Tibial artery (tissue), 4 donors: ENCODE results near the gene PIH1D1.

Source experiments
- DNase-seq, 2 donors: peaks; one replicate each; pipeline ENCODE4 v3.0.0-alpha.2; 2019
- H3K27ac ChIP-seq, 2 donors: fragments of 200-600 bp; sonication (generic) in 1 of 2; 1 replicate in 1 of 2; 2 replicates in 1 of 2; pipeline ENCODE4 v1.5.1; 2018 to 2019; ENCODE audit warnings: mild to moderate bottlenecking in 1 of 2
- H3K27me3 ChIP-seq, 2 donors: fragments of 200-600 bp; sonication (generic) in 1 of 2; one replicate each; pipeline versions ENCODE4 v1.5.1 to v1.6.0; 2016 to 2019
- H3K36me3 ChIP-seq, 3 donors: fragments of 200-600 bp; sonication (generic) in 2 of 3; one replicate each; pipeline ENCODE4 v1.5.1; 2016 to 2019; ENCODE audit warnings: mild to moderate bottlenecking in 2 of 3
- H3K4me1 ChIP-seq, 4 donors: fragments of 200-600 bp; sonication (generic) in 2 of 4; 1 replicate in 3 of 4; 2 replicates in 1 of 4; pipeline ENCODE4 v1.5.1; 2016 to 2019
- H3K4me3 ChIP-seq, 2 donors: fragments of 200-600 bp; sonication (generic) in 1 of 2; 1 replicate in 1 of 2; 2 replicates in 1 of 2; pipeline ENCODE4 v1.5.1; 2018 to 2019; ENCODE audit warnings: mild to moderate bottlenecking in 2 of 2
- H3K9me3 ChIP-seq, 3 donors: fragments of 200-600 bp; sonication (generic) in 1 of 3; one replicate each; pipeline ENCODE4 v1.5.1; 2016 to 2019
- CTCF ChIP-seq, 2 experiments: fragments of 200-600 bp in 1 of 2; fragments of 450-650 bp in 1 of 2; IDR thresholded peaks; one replicate each; pipeline ENCODE4 v1.5.1; 2017 to 2019; ENCODE audit warnings: antibody characterized with exemption in 2 of 2, mild to moderate bottlenecking in 1 of 2, moderate library complexity in 1 of 2
- intact Hi-C: fragments of 100-400 bp; cut with DNase I; formaldehyde crosslinking; loops from one replicate; pipeline ENCODE4 v1.15.0; 2023; ENCODE audit warnings: low total_unique reads

The PIH1D1 gene

GRCh38 chr19:49451430-49452181, at the start of gene PIH1D1:
PIH1D1 (minus strand) TSS chr19:49451814; CDS start chr19:49451574, 240 bp downstream.
- Histone ChIP-seq H3K27ac (peak within 1 kb of the TSS; percentile 94 to 100), H3K9me3 (no peaks in the 10 kb centered on the region), H3K27me3 (no peaks in the 10 kb centered on the region), H3K4me3 (peak within 1 kb of the TSS; percentile 62 to 85), H3K4me1 (peaks cover 0 to 21% (median 12%) of the 10 kb centered on the region in 4 donors), H3K36me3 (peaks cover 7 to 31% (median 15%) of the 10 kb centered on the region in 3 donors)
- DNase-seq = peak; percentile 99
- peak in 1 of 2 experiments; percentile 18 for TF ChIP-seq CTCF (IDR thresholded peaks at IDR 0.05)
- intact Hi-C loops = no loop called here

DNA sequence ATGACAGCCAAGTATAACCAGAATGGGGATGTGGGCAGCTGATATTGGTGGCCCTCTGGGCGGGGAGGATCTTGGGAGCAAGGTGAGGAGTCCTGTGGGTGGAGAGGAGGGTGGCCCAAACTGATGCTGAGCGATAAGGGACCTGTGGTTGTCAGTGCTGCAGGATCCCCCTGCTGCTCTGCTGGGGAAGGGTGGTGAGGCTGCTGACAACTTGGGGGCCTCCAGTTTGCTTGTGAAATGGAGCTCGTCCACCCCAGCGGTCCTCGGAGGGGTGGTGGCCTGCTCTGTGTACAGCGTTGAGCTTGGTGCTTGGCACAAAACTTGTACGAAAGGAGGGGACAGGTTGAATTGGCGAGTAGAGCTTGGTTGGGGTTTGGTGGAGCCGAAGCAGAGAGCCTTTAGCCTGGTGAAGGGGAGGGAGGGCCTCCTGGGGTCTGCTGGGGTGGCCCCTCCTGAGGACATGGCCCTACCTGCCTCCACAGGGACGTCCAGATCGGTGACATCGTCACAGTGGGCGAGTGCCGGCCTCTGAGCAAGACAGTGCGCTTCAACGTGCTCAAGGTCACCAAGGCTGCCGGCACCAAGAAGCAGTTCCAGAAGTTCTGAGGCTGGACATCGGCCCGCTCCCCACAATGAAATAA, 47.5 kb upstream of the PIH1D1 start:
- H3K9me3 ChIP-seq = no peaks in the 10 kb centered on the region
- TF ChIP-seq CTCF (IDR thresholded peaks at IDR 0.05) = no peak
- peaks cover 24 to 33% (median 33%) of the 10 kb centered on the region in 3 donors for H3K36me3 ChIP-seq
- H3K27me3 ChIP-seq = no peaks in the 10 kb centered on the region
- H3K27ac ChIP-seq = no peak overlapping the region
- H3K4me1 ChIP-seq = peaks cover 0 to 47% (median 33%) of the 10 kb centered on the region in 4 donors
- H3K4me3 ChIP-seq = no peak overlapping the region
- intact Hi-C loops = loop anchor here (10.0 kb wide), 1 partner anchor 176 kb away; the partner anchor contains the start of gene PRMT1
- DNase-seq = no peak

DNA sequence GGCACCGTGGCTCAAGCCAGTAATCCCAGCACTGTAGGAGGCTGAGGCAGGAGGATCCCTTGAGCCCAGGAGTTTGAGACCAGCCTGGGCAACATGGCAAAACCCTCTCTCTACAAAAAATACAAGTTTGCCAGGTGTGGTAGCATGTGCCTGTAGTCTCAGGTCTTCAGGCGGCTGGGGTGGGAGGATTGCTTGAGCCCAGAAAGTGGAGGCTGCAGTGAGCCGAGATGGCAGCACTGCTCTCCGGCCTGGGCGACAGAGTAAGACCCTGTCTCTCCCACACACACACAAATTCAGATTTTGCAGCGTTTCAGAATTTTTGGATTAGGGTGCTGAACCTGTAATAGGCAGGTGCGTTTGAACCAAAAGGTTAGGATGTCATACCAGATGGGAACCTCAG, 46.9 kb upstream of the PIH1D1 start:
- no peak overlapping the region for H3K4me3 ChIP-seq
- H3K4me1 ChIP-seq = peaks cover 0 to 47% (median 33%) of the 10 kb centered on the region in 4 donors
- intact Hi-C loops = loop anchor here (10.0 kb wide), 1 partner anchor 176 kb away; the partner anchor contains the start of gene PRMT1
- no peak overlapping the region for H3K27ac ChIP-seq
- TF ChIP-seq CTCF (IDR thresholded peaks at IDR 0.05) = no peak
- no peaks in the 10 kb centered on the region for H3K27me3 ChIP-seq
- no peaks in the 10 kb centered on the region for H3K9me3 ChIP-seq
- DNase-seq = no peak
- peaks cover 24 to 33% (median 33%) of the 10 kb centered on the region in 3 donors for H3K36me3 ChIP-seq

- H3K4me3 ChIP-seq = peak overlapping the region in 1 of 2 donors; percentile 80
These were observed 46.1 kb upstream of the PIH1D1 start for GRCh38 chr19:49497789-49498103.

More at GRCh38 chr19:49497789-49498103, 46.1 kb upstream of the PIH1D1 start:
- Histone ChIP-seq H3K27me3 (no peaks in the 10 kb centered on the region), H3K9me3 (no peaks in the 10 kb centered on the region), H3K4me1 (peaks cover 0 to 47% (median 32%) of the 10 kb centered on the region in 4 donors), H3K36me3 (peaks cover 24 to 41% (median 36%) of the 10 kb centered on the region in 3 donors), H3K27ac (peak overlapping the region in 1 of 2 donors; percentile 92)
- no peak for DNase-seq
- intact Hi-C loops = loop anchor here (10.0 kb wide), 1 partner anchor 177 kb away; the partner anchor contains the start of gene PRMT1
- TF ChIP-seq CTCF (IDR thresholded peaks at IDR 0.05) = no peak
